ENCODE results near the gene DUSP5. TPM values are rescaled to one million over a fixed set of nuclear protein-coding genes. Genes with fewer than 3 reads are reported as not detected.
A peak's percentile ranks its signal among the peaks of the same experiment; 100 is the strongest.

DUSP5 gene
- total RNA-seq, 2 experiments from 2014 or later, result 0.06 to 0.97 TPM

GRCh38 chr10:110498087-110498981, 627 bp downstream of the DUSP5 start:
- no peak overlapping the region for H2AFZ ChIP-seq (ENCODE audit: low read length)
- no peaks in the 10 kb centered on the region for H3K36me3 ChIP-seq (ENCODE audit: insufficient read depth, low read length)
- no peak overlapping the region for H3K27ac ChIP-seq (ENCODE audit: low read depth, low read length, poor library complexity, severe bottlenecking)
- peaks cover 39% of the 10 kb centered on the region for H3K4me1 ChIP-seq (ENCODE audit: insufficient read depth, low read length, poor library complexity, severe bottlenecking)
- intact Hi-C loops (cut with micrococcal nuclease; ENCODE audit: unreplicated experiment), result no loop called here
- peak overlapping the region; percentile 70 for H3K4me3 ChIP-seq (ENCODE audit: low read depth, low read length, poor library complexity, severe bottlenecking)
- no peaks in the 10 kb centered on the region for H4K20me1 ChIP-seq (ENCODE audit: insufficient read depth, low read length)
- TF ChIP-seq CTCF (conservative IDR thresholded peaks at IDR 0.05; ENCODE audit: low read length) (no peak), EZH2phosphoT487 (IDR thresholded peaks at IDR 0.05; ENCODE audit: borderline replicate concordance, low read depth, low read length) (no peak)
- BruUV-seq (replicated peaks), result no TSS peak
- H3K79me2 ChIP-seq (ENCODE audit: insufficient read depth, low read depth, low read length), result no peaks in the 10 kb centered on the region
- DNase-seq (ENCODE audit: low spot score), result peak; percentile 44
- POLR2A ChIA-PET, result interaction anchor here (0.6 to 1.0 kb wide), 4 partner anchors 19 to 159 kb away, joined by 3 to 4 read pairs (median 3); no protein-coding TSS in a partner anchor
- H3K9me2 ChIP-seq (ENCODE audit: insufficient read depth, low read length), result no peaks in the 10 kb centered on the region
- peak overlapping the region; percentile 75 for H3K4me2 ChIP-seq (ENCODE audit: low read length)
- CTCF ChIA-PET (ENCODE audit: unreplicated experiment), result interaction anchor here (1.7 kb wide), 1 partner anchor 144 kb away, joined by 5 read pairs; no protein-coding TSS in a partner anchor
- H3K9me3 ChIP-seq (ENCODE audit: low read length), result no peaks in the 10 kb centered on the region

GRCh38 chr10:110498982-110499795, 1.5 kb downstream of the DUSP5 start:
- ChIA-PET POLR2A (interaction anchor here (0.6 to 1.0 kb wide), 4 partner anchors 19 to 158 kb away, joined by 3 to 4 read pairs (median 3); no protein-coding TSS in a partner anchor), CTCF (ENCODE audit: unreplicated experiment) (interaction anchor here (0.6 to 1.7 kb wide), 2 partner anchors 145 to 425 kb away, joined by 5 read pairs; no protein-coding TSS in a partner anchor)
- Histone ChIP-seq H3K4me3 (ENCODE audit: low read depth, low read length, poor library complexity, severe bottlenecking) (no peak overlapping the region), H2AFZ (ENCODE audit: low read length) (no peak overlapping the region), H3K9me2 (ENCODE audit: insufficient read depth, low read length) (no peaks in the 10 kb centered on the region), H4K20me1 (ENCODE audit: insufficient read depth, low read length) (no peaks in the 10 kb centered on the region), H3K9me3 (ENCODE audit: low read length) (no peaks in the 10 kb centered on the region), H3K27ac (ENCODE audit: low read depth, low read length, poor library complexity, severe bottlenecking) (no peak overlapping the region), H3K4me2 (ENCODE audit: low read length) (peak overlapping the region; percentile 75), H3K36me3 (ENCODE audit: insufficient read depth, low read length) (no peaks in the 10 kb centered on the region), H3K79me2 (ENCODE audit: insufficient read depth, low read depth, low read length) (no peaks in the 10 kb centered on the region), H3K4me1 (ENCODE audit: insufficient read depth, low read length, poor library complexity, severe bottlenecking) (peaks cover 48% of the 10 kb centered on the region)
- no TSS peak for BruUV-seq (replicated peaks)
- TF ChIP-seq CTCF (conservative IDR thresholded peaks at IDR 0.05; ENCODE audit: low read length), result peak; percentile 72
- TF ChIP-seq EZH2phosphoT487 (IDR thresholded peaks at IDR 0.05; ENCODE audit: borderline replicate concordance, low read depth, low read length), result no peak
- intact Hi-C loops (cut with micrococcal nuclease; ENCODE audit: unreplicated experiment), result loop anchor here (1.0 kb wide), 1 partner anchor 145 kb away; no protein-coding TSS in a partner anchor
- DNase-seq (ENCODE audit: low spot score), result peak; percentile 53

All from OCI-LY7 (cell line).